IPS-11a (cell line): Measurements from ENCODE around the gene PATZ1.
"Not testable (repeated sequence)": the region's sequence is repeated elsewhere in the genome, so short reads cannot be mapped to it uniquely, and the experiment has no call there.

Experiments used
- H3K4me3 ChIP-seq: one replicate; pipeline ENCODE4 v1.5.1; 2013; ENCODE audit warnings: low read depth, low read length, control low read depth

Gene PATZ1

GRCh38 chr22:31321421-31321820 lies 24.7 kb downstream of the PATZ1 start:
- no peak overlapping the region for H3K4me3 ChIP-seq

- not testable (repeated sequence) for H3K4me3 ChIP-seq
Measured at GRCh38 chr22:31314220-31314619, 31.9 kb downstream of the PATZ1 start.

GRCh38 chr22:31313366-31314147 lies 32.6 kb downstream of the PATZ1 start:
- H3K4me3 ChIP-seq, result no peak overlapping the region

- H3K4me3 ChIP-seq, result no peak overlapping the region
Measured at GRCh38 chr22:31308181-31308580, 38.0 kb downstream of the PATZ1 start.

GRCh38 chr22:31305194-31305593 lies 41.0 kb downstream of the PATZ1 start:
- H3K4me3 ChIP-seq, result no peak overlapping the region

GRCh38 chr22:31302537-31302936 lies 43.6 kb downstream of the PATZ1 start:
- H3K4me3 ChIP-seq, result no peak overlapping the region

- no peak overlapping the region for H3K4me3 ChIP-seq
Measured at GRCh38 chr22:31302006-31302405, 44.1 kb downstream of the PATZ1 start.

GRCh38 chr22:31300896-31301295 lies 45.2 kb downstream of the PATZ1 start:
- H3K4me3 ChIP-seq, result no peak overlapping the region

- no peak overlapping the region for H3K4me3 ChIP-seq
Measured at GRCh38 chr22:31295831-31296657, 50.1 kb downstream of the PATZ1 start.

- H3K4me3 ChIP-seq, result no peak overlapping the region
Measured at GRCh38 chr22:31295360-31295759, 50.8 kb downstream of the PATZ1 start.

- H3K4me3 ChIP-seq, result peak within 1 kb of the TSS; percentile 30
Measured at GRCh38 chr22:31292236-31292989, 53.7 kb downstream of the PATZ1 start, which contains the start of gene PIK3IP1. Gene PIK3IP1, minus strand, starts transcription at chr22:31292488. Its CDS starts 144 bp downstream, at chr22:31292344.

GRCh38 chr22:31291481-31292235 lies 54.5 kb downstream of the PATZ1 start:
- peak overlapping the region; percentile 30 for H3K4me3 ChIP-seq

GRCh38 chr22:31290494-31291471 lies 55.4 kb downstream of the PATZ1 start:
- H3K4me3 ChIP-seq, result peak overlapping the region; percentile 41

GRCh38 chr22:31289344-31289743 lies 56.8 kb downstream of the PATZ1 start:
- no peak overlapping the region for H3K4me3 ChIP-seq

GRCh38 chr22:31288496-31289240 lies 57.5 kb downstream of the PATZ1 start:
- H3K4me3 ChIP-seq, result no peak overlapping the region

GRCh38 chr22:31287818-31288495 lies 58.2 kb downstream of the PATZ1 start:
- H3K4me3 ChIP-seq, result no peak overlapping the region

- no peak overlapping the region for H3K4me3 ChIP-seq
Measured at GRCh38 chr22:31286360-31287255, 59.5 kb downstream of the PATZ1 start.
